GM12864 (cell line): Measurements from ENCODE around the gene SPOPL.

Experiments
- DNase-seq: peaks from one replicate; pipeline ENCODE4 v3.0.0-alpha.2; 2011; ENCODE audit warnings: low read depth
- H3K4me3 ChIP-seq: 2 replicates; pipeline ENCODE4 v1.5.1; 2011; ENCODE audit warnings: mild to moderate bottlenecking, low read depth, low read length, control low read depth
- CTCF ChIP-seq: IDR thresholded peaks from 2 replicates; pipeline ENCODE4 v1.5.1; 2011; ENCODE audit warnings: low read depth, mild to moderate bottlenecking, moderate library complexity, low read length, control low read depth, inconsistent platforms; ENCODE audit errors: missing control alignments

The SPOPL gene

GRCh38 chr2:138485019-138485418 is 16.6 kb upstream of the SPOPL start:
- DNase-seq, result no peak
- TF ChIP-seq CTCF, result no peak
- no peak overlapping the region for H3K4me3 ChIP-seq

GRCh38 chr2:138486363-138487198 is 15.0 kb upstream of the SPOPL start:
- H3K4me3 ChIP-seq, result no peak overlapping the region
- DNase-seq, result no peak
- TF ChIP-seq CTCF, result peak; percentile 24

- no peak for DNase-seq
- no peak for TF ChIP-seq CTCF
- no peak overlapping the region for H3K4me3 ChIP-seq
Observed at GRCh38 chr2:138490673-138491494, 10.7 kb upstream of the SPOPL start.

GRCh38 chr2:138491495-138491862 is 10.1 kb upstream of the SPOPL start:
- no peak for TF ChIP-seq CTCF
- no peak for DNase-seq
- no peak overlapping the region for H3K4me3 ChIP-seq

GRCh38 chr2:138492160-138492559 is 9.4 kb upstream of the SPOPL start:
- no peak for TF ChIP-seq CTCF
- no peak overlapping the region for H3K4me3 ChIP-seq
- DNase-seq, result no peak

GRCh38 chr2:138493334-138493733 is 8.2 kb upstream of the SPOPL start:
- TF ChIP-seq CTCF, result no peak
- DNase-seq, result no peak
- H3K4me3 ChIP-seq, result no peak overlapping the region
